WTC11 (cell line): Measurements from ENCODE around the gene CRKL. TPM values are rescaled to one million over a fixed set of nuclear protein-coding genes. Genes with fewer than 3 reads are reported as not detected.

Experiments used
- ATAC-seq: fragments of 200-7000 bp; cut with Tn5 transposase; 2 replicates; pipeline ENCODE4 v1.10.0; 2021; ENCODE audit warnings: mild to moderate bottlenecking, moderate library complexity
- CTCF ChIA-PET: fragments of 300-600 bp; sonication (Branson Sonifier 250); formaldehyde crosslinking; loops from one replicate; lab custom pipeline; 2021; ENCODE audit warnings: antibody characterized with exemption; lab: Charles Lee
- POLR2A ChIA-PET: fragments of 350-600 bp; sonication (Branson Sonifier 250); formaldehyde crosslinking; loops from one replicate; lab custom pipeline; 2021; ENCODE audit warnings: antibody characterized with exemption; lab: Charles Lee
- DNase-seq: peaks from one replicate; pipeline ENCODE4 v3.0.0; 2021; ENCODE audit warnings: low spot score
- H3K27ac Mint-ChIP-seq: 2 replicates; pipeline ENCODE4 v1.8.0; 2021; ENCODE audit warnings: mixed read lengths
- H3K27me3 Mint-ChIP-seq: 2 replicates; pipeline ENCODE4 v1.8.0; 2021; ENCODE audit warnings: low read depth, mild to moderate bottlenecking, moderate library complexity, mixed read lengths
- H3K36me3 Mint-ChIP-seq: 2 replicates; pipeline ENCODE4 v1.8.0; 2021; ENCODE audit warnings: mixed read lengths
- H3K4me1 Mint-ChIP-seq: 2 replicates; pipeline ENCODE4 v1.8.0; 2022; ENCODE audit warnings: mixed read lengths
- H3K4me3 Mint-ChIP-seq: 2 replicates; pipeline ENCODE4 v1.8.0; 2021; ENCODE audit warnings: mild to moderate bottlenecking, moderate library complexity, mixed read lengths
- H3K9me3 Mint-ChIP-seq: 2 replicates; pipeline ENCODE4 v1.8.0; 2021; ENCODE audit warnings: mixed read lengths
- AR ChIP-seq: fragments of 250-450 bp; sonication (Bioruptor Pico); IDR thresholded peaks from 2 replicates; pipeline ENCODE4 v1.9.0; 2021; ENCODE audit warnings: mild to moderate bottlenecking
- ELF4 ChIP-seq: sonication (generic); formaldehyde crosslinking; IDR thresholded peaks from 2 replicates; pipeline ENCODE4 v1.8.1; 2022; ENCODE audit warnings: low read depth, mild to moderate bottlenecking, moderate library complexity, missing genetic modification reagents
- ERG ChIP-seq: fragments of 250-450 bp; sonication (Bioruptor Pico); IDR thresholded peaks from 2 replicates; pipeline ENCODE4 v1.8.0; 2021; ENCODE audit warnings: mild to moderate bottlenecking
- FOXP1 ChIP-seq: sonication (generic); formaldehyde crosslinking; IDR thresholded peaks from 2 replicates; pipeline ENCODE4 v1.8.0; 2022; ENCODE audit warnings: missing genetic modification reagents, mild to moderate bottlenecking, moderate library complexity, borderline replicate concordance
- JAZF1 ChIP-seq: fragments of 250-450 bp; sonication (Bioruptor Pico); IDR thresholded peaks from 2 replicates; pipeline ENCODE4 v1.9.0; 2021; ENCODE audit warnings: moderate library complexity, mild to moderate bottlenecking, inconsistent platforms
- NFATC4 ChIP-seq: fragments of 250-450 bp; sonication (Bioruptor Pico); IDR thresholded peaks from 2 replicates; pipeline ENCODE4 v1.9.0; 2021; ENCODE audit warnings: mild to moderate bottlenecking
- NR1H2 ChIP-seq: sonication (generic); formaldehyde crosslinking; IDR thresholded peaks from 2 replicates; pipeline ENCODE4 v1.9.0; 2021; ENCODE audit warnings: mild to moderate bottlenecking, moderate library complexity, missing genetic modification reagents
- NR2C2 ChIP-seq: sonication (generic); formaldehyde crosslinking; IDR thresholded peaks from 2 replicates; pipeline ENCODE4 v1.8.0; 2022; ENCODE audit warnings: mild to moderate bottlenecking, missing genetic modification reagents
- PREB ChIP-seq: sonication (generic); formaldehyde crosslinking; IDR thresholded peaks from 2 replicates; pipeline ENCODE4 v1.8.1; 2022; ENCODE audit warnings: mild to moderate bottlenecking, missing genetic modification reagents, moderate library complexity, borderline replicate concordance
- TCF7 ChIP-seq: sonication (generic); formaldehyde crosslinking; IDR thresholded peaks from 2 replicates; pipeline ENCODE4 v1.8.0; 2022; ENCODE audit warnings: mild to moderate bottlenecking, low read depth, missing genetic modification reagents, moderate library complexity
- ZBTB21 ChIP-seq: sonication (generic); formaldehyde crosslinking; IDR thresholded peaks from 2 replicates; pipeline ENCODE4 v1.8.1; 2023; ENCODE audit warnings: mild to moderate bottlenecking, missing genetic modification reagents, borderline replicate concordance
- ZNF263 ChIP-seq: sonication (generic); formaldehyde crosslinking; IDR thresholded peaks from 2 replicates; pipeline ENCODE4 v1.8.1; 2022; ENCODE audit warnings: low read depth, mild to moderate bottlenecking, moderate library complexity, missing genetic modification reagents
- ZNF425 ChIP-seq: fragments of 250-450 bp; sonication (Bioruptor Pico); conservative IDR thresholded peaks from 2 replicates; pipeline ENCODE4 v1.9.0; 2021; ENCODE audit warnings: mild to moderate bottlenecking
- total RNA-seq: library from RNA; stranded (reverse); gene quantifications from 3 replicates; pipeline ENCODE4 v1.2.3, GENCODE V29; 2021
- TF ChIP-seq, protein P1 (sequence below): sonication (generic); formaldehyde crosslinking; IDR thresholded peaks from 2 replicates; pipeline ENCODE4 v1.8.1; 2022; ENCODE audit warnings: mild to moderate bottlenecking, moderate library complexity, missing genetic modification reagents
- TF ChIP-seq, protein P2 (sequence below): sonication (generic); formaldehyde crosslinking; IDR thresholded peaks from 2 replicates; pipeline ENCODE4 v1.8.1; 2023; ENCODE audit warnings: mild to moderate bottlenecking, missing genetic modification reagents
- TF ChIP-seq, protein P3 (sequence below): sonication (generic); formaldehyde crosslinking; IDR thresholded peaks from 2 replicates; pipeline ENCODE4 v1.8.0; 2022; ENCODE audit warnings: mild to moderate bottlenecking, missing genetic modification reagents

The CRKL gene
- total RNA-seq, 1 experiment from 2014 or later: 114 TPM

GRCh38 chr22:21000987-21001600 lies 83.9 kb downstream of the CRKL start:
- H3K27ac Mint-ChIP-seq: peak overlapping the region; percentile 97
- ChIA-PET POLR2A (interaction anchor here (0.6 to 1.4 kb wide), 2 partner anchors 19 to 167 kb away, joined by 3 to 10 read pairs; partner anchors contain the start of gene LZTR1), CTCF (interaction anchor here (0.8 to 1.2 kb wide), 3 partner anchors 19 to 84 kb away, joined by 3 read pairs; partner anchors contain the start of genes CRKL and LZTR1)
- no peaks in the 10 kb centered on the region for H3K9me3 Mint-ChIP-seq
- peaks cover 18% of the 10 kb centered on the region for H3K4me1 Mint-ChIP-seq
- TF ChIP-seq NFATC4 (CRISPR knock-in tag) (no peak), ZBTB21 (no peak), FOXP1 (CRISPR knock-in tag) (no peak), TCF7 (CRISPR knock-in tag) (no peak), ERG (CRISPR knock-in tag) (no peak), ZNF425 (CRISPR knock-in tag) (no peak), ELF4 (CRISPR knock-in tag) (no peak), NR2C2 (no peak), NR1H2 (no peak), ZNF263 (CRISPR knock-in tag) (no peak), PREB (CRISPR knock-in tag) (no peak), JAZF1 (CRISPR knock-in tag) (no peak), AR (CRISPR knock-in tag) (no peak)
- TF ChIP-seq, protein P1, sequence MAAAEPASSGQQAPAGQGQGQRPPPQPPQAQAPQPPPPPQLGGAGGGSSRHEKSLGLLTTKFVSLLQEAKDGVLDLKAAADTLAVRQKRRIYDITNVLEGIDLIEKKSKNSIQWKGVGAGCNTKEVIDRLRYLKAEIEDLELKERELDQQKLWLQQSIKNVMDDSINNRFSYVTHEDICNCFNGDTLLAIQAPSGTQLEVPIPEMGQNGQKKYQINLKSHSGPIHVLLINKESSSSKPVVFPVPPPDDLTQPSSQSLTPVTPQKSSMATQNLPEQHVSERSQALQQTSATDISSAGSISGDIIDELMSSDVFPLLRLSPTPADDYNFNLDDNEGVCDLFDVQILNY (CRISPR knock-in tag): no peak
- TF ChIP-seq, protein P2, sequence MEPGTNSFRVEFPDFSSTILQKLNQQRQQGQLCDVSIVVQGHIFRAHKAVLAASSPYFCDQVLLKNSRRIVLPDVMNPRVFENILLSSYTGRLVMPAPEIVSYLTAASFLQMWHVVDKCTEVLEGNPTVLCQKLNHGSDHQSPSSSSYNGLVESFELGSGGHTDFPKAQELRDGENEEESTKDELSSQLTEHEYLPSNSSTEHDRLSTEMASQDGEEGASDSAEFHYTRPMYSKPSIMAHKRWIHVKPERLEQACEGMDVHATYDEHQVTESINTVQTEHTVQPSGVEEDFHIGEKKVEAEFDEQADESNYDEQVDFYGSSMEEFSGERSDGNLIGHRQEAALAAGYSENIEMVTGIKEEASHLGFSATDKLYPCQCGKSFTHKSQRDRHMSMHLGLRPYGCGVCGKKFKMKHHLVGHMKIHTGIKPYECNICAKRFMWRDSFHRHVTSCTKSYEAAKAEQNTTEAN (CRISPR knock-in tag): no peak
- TF ChIP-seq, protein P3, sequence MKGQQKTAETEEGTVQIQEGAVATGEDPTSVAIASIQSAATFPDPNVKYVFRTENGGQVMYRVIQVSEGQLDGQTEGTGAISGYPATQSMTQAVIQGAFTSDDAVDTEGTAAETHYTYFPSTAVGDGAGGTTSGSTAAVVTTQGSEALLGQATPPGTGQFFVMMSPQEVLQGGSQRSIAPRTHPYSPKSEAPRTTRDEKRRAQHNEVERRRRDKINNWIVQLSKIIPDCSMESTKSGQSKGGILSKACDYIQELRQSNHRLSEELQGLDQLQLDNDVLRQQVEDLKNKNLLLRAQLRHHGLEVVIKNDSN (CRISPR knock-in tag): no peak
- H3K36me3 Mint-ChIP-seq: no peaks in the 10 kb centered on the region
- peak overlapping the region; percentile 87 for H3K4me3 Mint-ChIP-seq
- no peaks in the 10 kb centered on the region for H3K27me3 Mint-ChIP-seq
- no peak for DNase-seq
- no peak for ATAC-seq
